PFSK-1 (cell line): Measurements from ENCODE around the gene PGRMC2.

Source experiments
- FOXP2 ChIP-seq: optimal IDR thresholded peaks from 2 replicates; pipeline ENCODE3; 2011; ENCODE audit warnings: borderline replicate concordance, control low read depth, inconsistent platforms; ENCODE audit not compliant: insufficient read depth; ENCODE audit errors: extremely low read length, extremely low read depth
- POLR2AphosphoS5 ChIP-seq: IDR thresholded peaks from 2 replicates; pipeline ENCODE4 v1.6.1; 2012; ENCODE audit warnings: low read depth, mild to moderate bottlenecking, control low read depth, low read length, moderate library complexity
- REST ChIP-seq, 2 experiments: IDR thresholded peaks; 2 replicates each; pipeline versions ENCODE4 v1.6.1 to v1.8.0; 2011 to 2012; ENCODE audit warnings: low read depth in 2 of 2, low read length in 2 of 2, control low read depth in 1 of 2, inconsistent platforms in 1 of 2, mild to moderate bottlenecking in 1 of 2, moderate library complexity in 1 of 2; ENCODE audit not compliant: insufficient read depth in 1 of 2
- SIN3A ChIP-seq: IDR thresholded peaks from 2 replicates; pipeline ENCODE4 v1.6.1; 2012; ENCODE audit warnings: mild to moderate bottlenecking, low read length, moderate library complexity, borderline replicate concordance; ENCODE audit not compliant: insufficient read depth
- TAF1 ChIP-seq: IDR thresholded peaks from 2 replicates; pipeline ENCODE4 v1.6.1; 2012; ENCODE audit warnings: low read length, control low read depth, borderline replicate concordance; ENCODE audit not compliant: insufficient read depth

PGRMC2 gene

DNA sequence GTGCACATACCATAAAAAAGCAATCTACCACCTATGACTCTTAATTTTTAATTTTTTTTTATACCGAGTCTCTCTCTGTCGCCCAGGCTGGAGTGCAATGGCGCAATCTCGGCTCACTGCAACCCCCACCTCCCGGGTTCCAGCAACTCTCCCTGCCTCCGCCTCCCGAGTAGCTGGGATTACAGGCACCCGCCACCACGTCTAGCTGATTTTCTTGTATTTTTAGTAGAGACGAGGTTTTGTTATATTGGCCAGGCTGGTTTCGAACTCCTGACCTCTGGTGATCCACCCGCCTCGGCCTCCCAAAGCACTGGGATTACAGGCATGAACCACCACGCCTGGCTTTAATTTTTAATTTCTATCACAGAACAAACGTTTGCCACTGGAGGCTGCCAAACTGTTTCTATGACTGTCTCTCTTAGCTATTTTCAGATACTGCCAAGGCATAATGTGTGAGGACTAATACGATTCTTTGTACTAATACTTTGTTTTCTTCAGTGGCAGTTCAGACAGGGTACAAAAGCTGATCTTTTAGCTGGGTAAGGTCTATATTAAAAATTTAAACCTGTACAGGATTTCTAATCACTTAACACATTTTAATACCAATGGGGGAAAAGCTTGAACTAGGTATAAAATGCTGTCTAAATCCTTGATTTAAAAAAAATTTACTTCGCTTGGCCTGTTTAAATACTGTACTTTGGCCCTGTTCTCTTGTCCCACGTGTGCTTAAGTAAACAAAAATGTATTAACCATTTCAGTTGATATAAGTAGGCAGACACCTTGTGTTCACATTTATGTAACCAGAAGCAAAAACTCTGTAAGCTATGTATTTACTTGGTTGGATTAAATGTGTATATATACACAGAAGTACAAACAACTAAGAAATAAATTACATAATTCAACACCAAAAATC, 2.3 kb downstream of the PGRMC2 start:
- TF ChIP-seq SIN3A = no peak

DNA sequence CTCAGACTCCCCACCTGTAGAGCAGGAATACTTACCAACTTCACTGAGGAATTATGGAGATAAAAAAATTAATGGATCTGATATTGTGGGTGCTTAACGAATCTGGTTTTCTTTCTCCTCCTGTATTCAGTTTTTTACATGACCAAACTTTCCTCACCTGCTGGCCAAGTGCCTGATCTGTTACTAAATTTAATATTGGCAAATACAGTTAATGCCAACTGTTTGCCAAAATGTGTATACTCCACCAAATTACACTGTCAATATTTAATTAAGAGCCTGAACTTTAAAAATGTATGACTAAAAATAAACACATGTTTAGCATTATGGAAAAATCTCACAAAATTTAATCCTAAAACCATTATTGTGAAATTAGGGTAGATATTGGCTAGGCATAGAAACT, 3.3 kb downstream of the PGRMC2 start:
- TF ChIP-seq SIN3A = no peak
- no peak for TF ChIP-seq TAF1
- TF ChIP-seq POLR2AphosphoS5 = no peak
- TF ChIP-seq REST (IDR thresholded peaks at IDR 0.05; ENCODE audit: insufficient read depth in 1 of 2, low read depth in 2 of 2, low read length in 2 of 2) = no peak
- no peak for TF ChIP-seq FOXP2

DNA sequence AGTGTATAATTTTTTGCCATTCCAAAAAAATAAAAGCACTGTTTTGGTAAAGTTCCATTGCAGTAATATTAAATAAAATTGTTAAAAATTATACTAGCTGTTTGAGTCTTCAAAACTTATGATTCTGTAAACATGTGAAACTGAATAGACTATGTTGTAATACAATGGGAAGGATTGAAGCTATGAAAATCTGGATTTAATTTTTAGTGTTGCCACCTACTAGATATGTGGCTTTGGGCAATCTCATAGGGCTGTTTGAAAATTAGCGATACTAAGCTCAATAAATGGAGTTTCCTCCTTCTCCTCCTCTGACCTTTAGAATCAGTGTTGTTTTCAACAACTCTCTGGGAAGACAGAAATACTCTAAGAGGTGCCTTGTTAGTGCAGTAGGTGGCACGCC, 4.5 kb downstream of the PGRMC2 start:
- no peak for TF ChIP-seq SIN3A
- no peak for TF ChIP-seq FOXP2
- TF ChIP-seq TAF1 = no peak

DNA sequence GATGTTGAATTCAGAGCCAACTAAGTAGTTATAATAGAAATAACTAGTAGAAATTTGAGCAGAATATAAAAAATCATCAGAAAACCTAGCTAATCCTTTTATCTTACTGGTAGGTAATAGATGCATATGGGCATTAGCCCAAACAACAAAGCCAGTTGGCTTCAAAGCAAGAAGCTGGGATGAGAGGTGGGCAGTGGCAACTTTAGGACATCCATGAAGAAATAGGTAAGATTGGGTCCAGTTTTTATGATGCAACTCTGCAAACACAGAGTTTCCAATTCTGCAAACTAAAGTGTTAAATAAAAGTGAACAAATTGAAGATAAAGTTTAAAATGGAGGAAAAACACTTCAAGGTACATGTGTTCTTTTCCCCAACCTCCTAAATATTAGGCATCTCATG, 5.1 kb downstream of the PGRMC2 start:
- TF ChIP-seq REST (IDR thresholded peaks at IDR 0.05; ENCODE audit: insufficient read depth in 1 of 2, low read depth in 2 of 2, low read length in 2 of 2) (no peak), TAF1 (no peak), SIN3A (no peak), POLR2AphosphoS5 (no peak)

GRCh38 chr4:128281354-128281753, 6.3 kb downstream of the PGRMC2 start:
- no peak for TF ChIP-seq REST (IDR thresholded peaks at IDR 0.05; ENCODE audit: insufficient read depth in 1 of 2, low read depth in 2 of 2, low read length in 2 of 2)

DNA sequence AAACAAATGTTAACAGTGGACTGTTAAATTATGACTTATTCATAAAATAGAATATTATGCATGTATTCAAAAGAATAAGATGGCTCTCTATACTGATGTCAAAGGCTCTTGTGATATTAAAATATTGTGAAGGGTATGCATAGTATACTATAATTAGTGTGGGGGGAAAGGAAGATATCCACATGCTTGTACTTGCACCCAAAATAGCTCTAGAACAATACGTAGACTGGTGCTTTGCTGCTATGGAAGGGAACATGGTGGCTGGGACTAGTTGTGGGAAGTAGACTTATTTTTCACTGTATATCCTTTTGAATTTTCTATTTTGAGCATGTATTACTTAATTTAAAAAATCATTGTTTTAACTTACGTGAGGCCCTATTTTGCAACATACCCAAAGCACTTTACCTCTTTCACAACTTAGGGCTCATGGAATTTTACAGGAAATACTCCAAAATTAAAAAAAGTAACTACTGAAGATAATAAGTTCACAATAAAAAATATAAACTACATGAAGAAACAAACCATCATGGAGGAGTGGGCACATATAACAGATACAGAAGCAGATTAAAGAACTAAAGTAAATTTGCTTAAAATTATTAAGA, 7.9 kb downstream of the PGRMC2 start:
- TF ChIP-seq SIN3A (no peak), TAF1 (no peak), POLR2AphosphoS5 (no peak), REST (IDR thresholded peaks at IDR 0.05; ENCODE audit: insufficient read depth in 1 of 2, low read depth in 2 of 2, low read length in 2 of 2) (no peak), FOXP2 (no peak)
